Measurements from ENCODE around the gene TTC22. TPM values are rescaled to one million over a fixed set of nuclear protein-coding genes. Genes with fewer than 3 reads are reported as not detected.

TTC22 gene
- total RNA-seq, 1 experiment from 2014 or later = 1.8 TPM

DNA sequence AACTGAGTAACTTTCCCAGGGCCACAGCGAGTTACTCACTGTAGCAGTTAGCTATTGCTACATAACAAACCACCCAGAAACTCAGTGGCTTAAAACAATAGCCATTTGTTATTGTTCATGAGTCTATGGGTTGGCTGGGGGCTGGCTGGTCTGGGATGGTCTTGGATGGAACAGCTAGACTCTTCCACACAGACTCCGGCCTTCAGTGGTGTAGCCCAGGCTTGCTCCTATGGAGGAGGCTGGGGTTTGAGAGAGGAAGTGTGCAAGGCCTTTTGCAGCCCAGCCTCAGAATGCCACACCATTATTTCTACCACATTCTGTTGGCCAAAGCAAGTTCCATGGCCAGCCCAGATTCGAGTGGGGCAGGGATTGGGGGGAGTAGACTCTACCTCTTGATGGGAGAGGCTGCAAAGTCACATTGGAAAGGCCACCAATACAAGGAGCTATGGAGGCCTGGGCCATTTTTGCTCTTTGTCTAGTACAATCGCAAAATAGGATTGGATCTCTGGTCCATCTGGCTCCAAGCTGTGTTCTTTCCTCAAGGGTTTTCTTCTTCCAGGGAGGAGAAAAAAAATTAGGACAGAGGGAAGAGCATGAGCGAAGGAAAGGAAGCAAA is 37.5 kb upstream of the TTC22 start:
- Histone ChIP-seq H3K9me2 (ENCODE audit: insufficient read depth) (no peaks in the 10 kb centered on the region), H3K4me3 (replicated peaks in 1 of 2; ENCODE audit: low read depth in 1 of 2, low read length in 2 of 2) (no peak overlapping the region), H3K9ac (ENCODE audit: low read length) (no peak overlapping the region), H3K27ac (ENCODE audit: low read depth, low read length) (no peak overlapping the region), H3K4me1 (ENCODE audit: control insufficient read depth in 1 of 2, insufficient read depth in 2 of 2, low read length in 2 of 2) (no peaks in the 10 kb centered on the region), H3K9me3 (ENCODE audit: control insufficient read depth in 1 of 2, insufficient read depth in 1 of 2, low read depth in 1 of 2, low read length in 2 of 2) (no peaks in the 10 kb centered on the region), H2AFZ (ENCODE audit: low read depth, low read length, poor library complexity, severe bottlenecking) (no peak overlapping the region), H3K27me3 (ENCODE audit: insufficient read depth, low read length) (no peaks in the 10 kb centered on the region), H3K4me2 (ENCODE audit: low read length) (no peak overlapping the region), H4K20me1 (ENCODE audit: insufficient read depth) (no peaks in the 10 kb centered on the region), H3K79me2 (ENCODE audit: insufficient read depth, low read length) (no peaks in the 10 kb centered on the region), H3K36me3 (ENCODE audit: control insufficient read depth in 1 of 2, insufficient read depth in 2 of 2, low read length in 2 of 2) (no peaks in the 10 kb centered on the region)
- ChIA-PET CTCF (no interaction called here), POLR2A (interaction anchor here (1.3 kb wide), 1 partner anchor 18 kb away, joined by 4 read pairs; no protein-coding TSS in a partner anchor), RAD21 (ENCODE audit: low non-redundant PET in 1 of 2, low total read pairs in 2 of 2, uncharacterized antibody in 2 of 2, unreplicated experiment in 2 of 2) (no interaction called here)
- no peak for TF ChIP-seq FOSL1 (IDR thresholded peaks at IDR 0.05; ENCODE audit: low read depth)
- TF ChIP-seq, protein P1, sequence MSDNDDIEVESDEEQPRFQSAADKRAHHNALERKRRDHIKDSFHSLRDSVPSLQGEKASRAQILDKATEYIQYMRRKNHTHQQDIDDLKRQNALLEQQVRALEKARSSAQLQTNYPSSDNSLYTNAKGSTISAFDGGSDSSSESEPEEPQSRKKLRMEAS (IDR thresholded peaks at IDR 0.05) = no peak
- TF ChIP-seq EZH2phosphoT487 (IDR thresholded peaks at IDR 0.05; ENCODE audit: borderline replicate concordance) = no peak
- no peak for TF ChIP-seq TCF7L2 (IDR thresholded peaks at IDR 0.05; ENCODE audit: borderline replicate concordance, extremely low read depth, insufficient read depth, insufficient read length)
- TF ChIP-seq, protein P2, sequence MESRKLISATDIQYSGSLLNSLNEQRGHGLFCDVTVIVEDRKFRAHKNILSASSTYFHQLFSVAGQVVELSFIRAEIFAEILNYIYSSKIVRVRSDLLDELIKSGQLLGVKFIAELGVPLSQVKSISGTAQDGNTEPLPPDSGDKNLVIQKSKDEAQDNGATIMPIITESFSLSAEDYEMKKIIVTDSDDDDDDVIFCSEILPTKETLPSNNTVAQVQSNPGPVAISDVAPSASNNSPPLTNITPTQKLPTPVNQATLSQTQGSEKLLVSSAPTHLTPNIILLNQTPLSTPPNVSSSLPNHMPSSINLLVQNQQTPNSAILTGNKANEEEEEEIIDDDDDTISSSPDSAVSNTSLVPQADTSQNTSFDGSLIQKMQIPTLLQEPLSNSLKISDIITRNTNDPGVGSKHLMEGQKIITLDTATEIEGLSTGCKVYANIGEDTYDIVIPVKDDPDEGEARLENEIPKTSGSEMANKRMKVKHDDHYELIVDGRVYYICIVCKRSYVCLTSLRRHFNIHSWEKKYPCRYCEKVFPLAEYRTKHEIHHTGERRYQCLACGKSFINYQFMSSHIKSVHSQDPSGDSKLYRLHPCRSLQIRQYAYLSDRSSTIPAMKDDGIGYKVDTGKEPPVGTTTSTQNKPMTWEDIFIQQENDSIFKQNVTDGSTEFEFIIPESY (IDR thresholded peaks at IDR 0.05; ENCODE audit: extremely low read depth, insufficient replicate concordance, low read length) = no peak
- intact Hi-C loops (cut with micrococcal nuclease) = no loop called here
- ATAC-seq (no peak), DNase-seq (ENCODE audit: low read depth, low spot score) (no peak)
- BruUV-seq (replicated peaks) = no TSS peak
